IPS-11a (cell line): ENCODE measurements around the gene CYTH1.
A peak's percentile ranks its signal among the peaks of the same experiment; 100 is the strongest.

Experiments used
- H3K4me3 ChIP-seq: one replicate; pipeline ENCODE4 v1.5.1; 2013; ENCODE audit warnings: low read depth, low read length, control low read depth

CYTH1 gene

DNA sequence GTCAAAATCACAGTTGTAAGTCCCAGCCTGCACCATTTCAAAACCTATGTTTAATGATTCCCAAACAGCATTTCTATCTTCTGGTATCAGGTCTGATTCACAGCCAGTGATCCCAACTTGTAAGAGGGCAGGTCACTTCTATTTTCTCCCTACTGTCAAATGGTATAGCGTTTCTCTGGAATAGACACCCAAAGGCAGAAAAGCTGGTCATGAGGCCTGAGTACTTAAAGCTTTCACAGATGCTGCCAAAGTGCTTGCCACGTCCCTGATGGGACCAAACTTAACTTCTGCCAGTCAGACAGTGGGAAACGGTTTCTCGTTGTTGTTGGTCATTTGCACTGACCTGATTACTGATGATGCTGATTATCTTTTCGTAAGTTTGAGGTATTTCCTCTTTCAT, 43.4 kb downstream of the CYTH1 start:
- H3K4me3 ChIP-seq = no peak overlapping the region

- H3K4me3 ChIP-seq = no peak overlapping the region
These were observed 43.8 kb downstream of the CYTH1 start for GRCh38 chr17:78738278-78738677.

GRCh38 chr17:78737332-78737731, 44.7 kb downstream of the CYTH1 start:
- no peak overlapping the region for H3K4me3 ChIP-seq

DNA sequence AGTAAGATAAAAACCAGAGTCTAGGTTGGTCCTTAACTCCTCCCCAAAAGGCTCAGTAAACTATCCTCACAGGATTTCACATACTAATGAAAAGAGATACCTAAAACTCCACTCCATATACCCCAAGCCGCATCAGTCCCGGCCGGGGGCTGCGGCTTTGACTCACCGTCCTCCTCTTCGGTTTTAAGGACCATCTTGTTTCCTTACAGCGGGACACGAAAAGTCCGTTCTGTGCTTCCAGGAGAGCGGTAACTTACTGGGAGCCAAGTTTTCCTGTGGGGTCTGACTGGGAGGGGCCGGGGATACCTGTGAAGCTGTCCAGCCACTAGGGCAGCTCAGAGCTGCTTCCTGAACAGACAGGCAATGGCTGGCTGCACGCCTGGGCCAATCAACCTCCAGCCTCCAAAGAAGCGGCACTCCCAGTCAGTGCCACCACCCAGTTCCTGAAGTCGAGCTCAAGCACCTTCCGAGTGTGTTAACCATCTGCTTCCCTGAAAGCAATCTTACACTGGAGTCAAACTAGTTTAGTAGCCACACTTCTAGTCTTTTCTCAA, 45.5 kb downstream of the CYTH1 start:
- H3K4me3 ChIP-seq = no peak overlapping the region

- no peak overlapping the region for H3K4me3 ChIP-seq
These were observed 46.1 kb downstream of the CYTH1 start for GRCh38 chr17:78735832-78736525.

- no peak overlapping the region for H3K4me3 ChIP-seq
These were observed 47.1 kb downstream of the CYTH1 start for GRCh38 chr17:78734793-78735641.

- H3K4me3 ChIP-seq = no peak overlapping the region
These were observed 49.7 kb downstream of the CYTH1 start for GRCh38 chr17:78732354-78732753.

DNA sequence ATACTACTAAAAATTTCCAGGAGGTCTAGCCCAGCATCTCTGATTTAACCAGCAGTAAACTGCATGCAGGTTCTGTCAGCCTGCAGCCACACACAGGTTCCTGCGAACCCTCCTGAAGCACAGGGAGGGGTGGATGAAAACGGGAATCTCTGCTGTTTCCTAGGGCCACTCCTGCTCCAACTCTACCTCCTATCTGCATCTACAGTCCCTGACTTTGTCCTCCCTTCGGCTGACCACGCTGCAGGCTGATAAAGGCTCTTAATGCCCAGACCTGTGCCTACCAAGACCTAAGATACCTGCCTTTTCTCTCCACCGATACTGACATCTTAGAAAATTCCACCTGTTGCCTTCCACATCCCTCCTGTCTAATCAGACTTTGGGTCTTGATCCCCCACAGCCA, 50.2 kb downstream of the CYTH1 start:
- H3K4me3 ChIP-seq = no peak overlapping the region

- no peak overlapping the region for H3K4me3 ChIP-seq
These were observed 52.4 kb downstream of the CYTH1 start for GRCh38 chr17:78729641-78730040.

DNA sequence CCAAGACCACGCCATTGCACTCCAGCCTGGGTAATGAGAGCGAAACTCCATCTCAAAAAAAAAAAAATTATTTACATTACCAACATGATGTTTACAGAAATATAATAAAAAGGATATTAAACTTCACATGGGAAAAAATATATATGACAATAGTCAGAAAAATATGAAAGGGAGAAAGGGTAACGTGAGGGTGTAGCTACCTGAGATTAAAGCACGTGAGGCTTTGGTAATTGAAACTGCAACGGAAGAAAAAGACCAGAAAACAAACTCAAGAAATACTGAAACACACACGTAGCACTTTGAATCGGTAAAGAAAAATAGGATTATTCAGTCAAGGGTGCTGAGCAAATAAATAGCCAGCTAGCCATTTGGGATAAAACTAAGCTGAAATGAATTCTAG, 53.6 kb downstream of the CYTH1 start:
- no peak overlapping the region for H3K4me3 ChIP-seq

DNA sequence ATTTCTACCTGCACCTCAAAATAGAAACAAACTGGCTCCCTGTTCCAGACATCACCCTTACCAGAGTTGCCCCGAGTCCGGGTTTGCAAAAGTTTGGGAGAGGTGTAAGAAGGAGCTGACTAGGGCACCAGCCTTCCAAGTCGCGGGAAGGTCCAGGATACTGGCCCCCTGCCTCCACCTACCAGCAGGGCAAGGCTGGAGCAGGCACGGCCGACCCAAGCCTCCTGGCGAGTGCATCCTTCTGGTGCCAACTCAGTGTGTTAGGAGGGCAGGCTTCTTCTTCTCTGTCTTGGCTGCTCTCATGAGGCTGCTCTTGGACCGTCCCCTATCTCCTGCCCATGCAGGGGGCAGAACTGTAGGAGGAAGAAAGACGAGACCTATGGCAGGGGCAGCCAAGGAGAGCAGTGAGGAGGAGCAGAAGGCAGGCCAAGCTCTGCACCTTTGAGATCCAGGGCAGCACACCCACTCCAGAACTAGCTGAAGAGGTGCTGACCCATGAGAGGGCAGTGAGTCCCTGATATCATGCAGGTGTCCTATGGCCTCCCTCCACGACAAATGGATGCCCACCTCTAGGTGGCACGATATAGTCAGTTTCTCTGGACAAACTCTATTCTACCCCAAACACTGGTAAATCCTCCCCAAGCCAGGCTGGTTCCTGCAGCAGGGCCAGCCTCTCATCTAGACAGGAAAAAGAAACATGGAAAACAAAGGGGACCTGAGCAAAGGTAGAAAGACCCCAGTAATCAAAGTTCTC, 54.4 kb downstream of the CYTH1 start:
- H3K4me3 ChIP-seq = no peak overlapping the region

DNA sequence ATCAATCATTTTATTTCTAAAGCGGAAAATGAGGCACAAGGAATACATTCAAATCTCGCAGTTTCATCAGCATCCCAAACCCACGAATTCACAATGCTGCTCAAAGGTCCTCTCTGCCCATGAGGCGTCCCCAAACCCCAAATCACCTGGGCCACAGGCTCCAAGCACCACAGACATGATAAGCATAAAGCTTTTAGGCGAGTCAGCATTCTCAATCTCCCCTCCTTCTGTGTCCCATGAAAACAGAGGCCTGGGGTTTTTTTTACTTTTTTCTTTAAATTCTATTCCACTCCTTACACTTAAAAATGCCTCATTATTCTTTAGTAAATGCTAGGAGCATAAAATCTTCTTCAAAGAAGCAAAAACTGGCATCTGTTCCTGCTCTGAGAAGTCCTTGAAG, 55.0 kb downstream of the CYTH1 start:
- no peak overlapping the region for H3K4me3 ChIP-seq

DNA sequence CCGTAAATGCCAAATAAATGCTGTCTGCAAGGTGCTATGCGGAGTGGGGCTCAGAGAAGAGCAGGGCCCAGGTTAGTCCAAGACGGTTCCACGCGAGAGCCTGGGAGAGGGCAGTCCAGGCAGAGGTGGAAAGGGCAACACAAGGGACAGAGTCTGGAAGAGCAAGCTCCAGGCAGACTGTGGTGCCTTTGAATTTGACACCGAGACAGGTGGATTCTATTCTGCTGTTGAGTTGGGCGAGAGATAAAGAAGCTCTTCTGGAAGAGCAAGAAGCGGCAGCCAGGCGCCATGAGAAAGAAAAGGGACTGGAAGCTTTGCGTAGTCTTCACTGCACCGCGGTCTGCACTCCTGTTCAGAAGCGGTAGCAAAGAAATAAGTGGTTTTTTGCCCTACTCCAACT, 55.6 kb downstream of the CYTH1 start:
- no peak overlapping the region for H3K4me3 ChIP-seq

DNA sequence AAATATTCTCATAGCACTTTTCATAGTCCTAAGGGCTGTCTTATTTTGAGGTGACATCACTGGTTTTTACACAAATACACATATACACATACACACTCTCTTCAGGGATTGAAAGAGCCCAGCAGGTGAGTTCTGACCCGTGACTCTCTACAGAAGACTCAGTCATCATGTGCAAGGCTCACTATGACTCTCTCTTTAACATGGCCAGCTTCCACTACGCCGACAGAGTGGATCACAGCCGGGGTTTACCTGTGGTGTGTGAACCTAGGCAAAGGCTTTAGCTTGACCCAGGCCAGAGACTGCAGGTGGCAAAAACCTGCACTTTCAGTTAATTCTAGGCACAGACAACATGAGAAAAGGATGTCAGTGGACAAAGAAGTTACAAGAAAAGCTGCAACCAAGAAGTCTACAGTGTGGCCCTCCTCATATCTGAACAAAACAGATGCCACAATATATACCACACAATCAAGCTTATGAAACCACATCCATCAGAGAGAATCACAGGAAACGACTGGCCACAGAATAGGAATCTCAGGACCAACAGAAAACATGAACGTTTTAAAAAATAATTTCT, 56.5 kb downstream of the CYTH1 start:
- no peak overlapping the region for H3K4me3 ChIP-seq

- no peak overlapping the region for H3K4me3 ChIP-seq
These were observed 57.1 kb downstream of the CYTH1 start for GRCh38 chr17:78724999-78725398.

- no peak overlapping the region for H3K4me3 ChIP-seq
These were observed 57.5 kb downstream of the CYTH1 start for GRCh38 chr17:78724544-78724943.

GRCh38 chr17:78723957-78724356, 58.1 kb downstream of the CYTH1 start:
- no peak overlapping the region for H3K4me3 ChIP-seq

GRCh38 chr17:78723001-78723796, 58.9 kb downstream of the CYTH1 start:
- H3K4me3 ChIP-seq = peak overlapping the region; percentile 17

DNA sequence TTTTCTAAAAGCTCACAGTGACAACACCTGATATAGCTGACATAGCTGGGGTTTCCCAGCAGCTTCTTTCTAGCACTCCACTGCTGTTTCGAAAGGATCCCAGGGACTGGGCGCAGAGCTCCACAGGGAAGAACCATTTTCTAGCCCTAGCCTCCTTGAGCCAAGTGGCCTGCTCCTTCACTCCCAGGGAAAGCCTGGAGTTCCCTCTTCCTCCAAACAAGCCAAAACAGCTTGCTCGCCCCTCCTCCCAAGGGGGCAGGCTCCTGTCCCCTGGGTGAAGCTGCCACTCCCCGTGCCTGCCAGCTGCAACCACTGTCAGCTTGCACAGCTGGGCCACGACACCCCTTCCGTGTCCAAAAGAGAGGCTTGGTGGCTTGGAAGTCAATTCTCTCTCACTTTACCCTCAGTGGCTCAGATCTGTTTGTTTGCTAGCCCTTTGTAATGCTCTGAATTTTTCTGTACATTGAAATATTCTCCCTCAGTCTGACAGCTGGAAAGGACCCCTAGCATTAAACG, 59.8 kb downstream of the CYTH1 start:
- no peak overlapping the region for H3K4me3 ChIP-seq
